Activated CD8-positive, alpha-beta memory T cell treated with anti-CD3 and anti-CD28 coated beads for 48 hours (primary cell): ENCODE measurements around the gene CCNK.

ENCODE experiments used
- DNase-seq, 3 experiments: peaks; one replicate each; pipeline ENCODE4 v3.0.0-alpha.2; 2020; ENCODE audit warnings: low read depth in 2 of 3, low spot score in 2 of 3

The CCNK gene

DNA sequence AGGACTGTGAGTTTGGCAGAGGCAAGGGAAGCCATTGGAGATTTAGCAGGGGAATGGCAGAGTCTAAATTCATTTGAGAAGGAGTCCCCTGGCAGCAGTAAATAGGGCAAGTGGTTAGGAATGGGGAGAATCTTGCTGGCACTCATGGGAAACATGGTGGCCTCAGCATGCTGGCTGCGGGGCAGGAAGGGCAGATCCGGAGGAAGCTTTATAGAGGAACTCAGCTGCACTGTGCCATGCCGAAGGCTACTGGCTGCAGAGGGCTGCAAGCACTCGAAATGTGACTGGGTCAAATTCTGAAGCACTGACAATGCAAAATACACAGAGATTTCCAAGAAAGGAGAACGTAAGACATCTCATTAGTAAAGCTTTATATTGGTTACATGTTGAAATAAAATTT, 23.9 kb downstream of the CCNK start:
- DNase-seq, result no peak

DNA sequence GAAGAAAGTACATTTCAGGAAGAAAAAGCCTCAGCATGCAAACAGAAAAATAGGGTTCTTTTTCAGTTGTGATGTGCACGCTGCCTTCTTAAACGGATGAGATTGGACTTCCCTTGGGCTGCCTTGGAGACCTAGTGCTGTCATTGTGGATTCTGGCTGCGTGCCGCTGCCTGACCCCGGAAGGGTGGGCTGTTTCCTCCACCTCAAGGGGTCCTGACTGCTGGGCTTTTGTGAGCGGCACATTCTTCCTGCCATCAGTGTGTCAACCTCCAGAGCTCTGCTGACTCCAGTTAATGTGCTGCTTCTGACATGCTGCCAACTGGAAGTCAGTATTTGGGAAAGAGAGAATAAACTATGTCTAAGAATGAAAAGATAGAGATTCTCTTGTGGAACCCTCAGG, 25.1 kb downstream of the CCNK start:
- no peak for DNase-seq

DNA sequence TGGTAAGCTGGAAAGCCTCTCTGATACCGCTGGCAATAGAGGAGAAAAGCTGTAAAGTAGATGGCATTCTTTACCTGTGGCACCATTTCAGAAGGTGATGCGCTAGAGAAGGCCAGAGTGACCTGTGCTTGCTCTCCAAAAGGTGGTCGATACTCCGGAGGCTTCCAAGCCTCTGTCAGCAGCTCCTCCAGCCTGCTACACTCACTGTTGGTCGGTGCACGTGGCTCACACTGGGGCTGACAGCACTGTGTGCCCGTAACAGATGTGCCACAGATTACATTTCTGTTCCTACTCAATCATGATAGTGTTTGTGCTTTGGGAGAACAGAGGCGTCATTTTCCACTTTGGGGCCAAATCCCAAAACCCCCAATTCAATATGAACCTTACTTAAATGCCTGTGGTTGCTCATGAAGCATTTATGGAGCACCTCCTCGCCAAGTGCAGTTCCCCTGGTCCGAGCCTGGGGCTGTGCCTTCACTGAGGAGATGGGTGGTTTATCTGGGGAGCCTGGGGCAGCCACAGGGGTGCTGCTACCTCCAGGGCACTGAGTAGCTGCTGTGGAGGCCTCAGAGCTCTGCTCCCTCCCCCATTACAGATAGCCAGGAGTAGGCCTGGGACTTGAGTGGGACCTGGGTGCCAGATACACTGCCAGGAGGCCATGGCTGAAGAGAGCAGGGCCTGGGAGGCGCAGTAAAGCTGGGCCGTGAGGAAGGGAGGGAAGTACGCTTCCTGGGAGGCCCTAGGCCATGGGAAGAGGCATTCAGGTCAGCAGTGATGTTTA, 26.8 kb downstream of the CCNK start:
- no peak for DNase-seq

DNA sequence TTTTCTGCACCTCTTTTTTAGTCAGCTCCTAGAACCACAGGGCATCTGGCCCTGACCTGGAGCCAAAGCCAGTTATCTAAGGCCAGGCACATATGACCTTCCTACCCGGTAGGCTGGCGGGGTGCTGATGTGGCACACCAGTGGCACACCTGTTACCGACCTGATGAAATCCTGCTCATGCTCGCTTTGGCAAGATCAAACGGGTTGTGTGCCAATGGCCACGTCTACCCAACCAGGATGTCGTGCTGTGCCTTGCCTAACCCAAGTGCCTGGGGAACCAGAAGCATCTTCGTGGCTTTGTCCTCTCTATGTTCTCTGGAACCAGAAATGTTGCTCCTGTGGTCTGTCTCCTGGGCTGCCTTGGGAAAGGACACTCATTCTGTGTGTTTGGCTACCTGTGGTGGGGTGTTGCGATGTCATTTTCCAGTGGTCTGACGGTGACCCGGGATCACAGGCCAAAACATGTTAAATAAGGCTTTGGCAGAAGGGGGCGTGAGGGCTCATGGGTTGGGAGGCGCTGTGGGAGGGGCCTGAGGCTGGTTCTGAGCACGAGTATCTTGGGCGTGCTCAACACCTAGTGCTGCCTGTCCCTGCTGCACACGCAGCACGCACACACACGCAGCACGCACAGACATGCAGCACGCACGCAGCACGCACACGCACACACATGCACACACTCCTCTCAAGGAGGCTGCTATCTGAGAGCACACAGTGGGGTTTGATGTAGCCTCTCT, 27.9 kb downstream of the CCNK start:
- DNase-seq, result no peak

DNA sequence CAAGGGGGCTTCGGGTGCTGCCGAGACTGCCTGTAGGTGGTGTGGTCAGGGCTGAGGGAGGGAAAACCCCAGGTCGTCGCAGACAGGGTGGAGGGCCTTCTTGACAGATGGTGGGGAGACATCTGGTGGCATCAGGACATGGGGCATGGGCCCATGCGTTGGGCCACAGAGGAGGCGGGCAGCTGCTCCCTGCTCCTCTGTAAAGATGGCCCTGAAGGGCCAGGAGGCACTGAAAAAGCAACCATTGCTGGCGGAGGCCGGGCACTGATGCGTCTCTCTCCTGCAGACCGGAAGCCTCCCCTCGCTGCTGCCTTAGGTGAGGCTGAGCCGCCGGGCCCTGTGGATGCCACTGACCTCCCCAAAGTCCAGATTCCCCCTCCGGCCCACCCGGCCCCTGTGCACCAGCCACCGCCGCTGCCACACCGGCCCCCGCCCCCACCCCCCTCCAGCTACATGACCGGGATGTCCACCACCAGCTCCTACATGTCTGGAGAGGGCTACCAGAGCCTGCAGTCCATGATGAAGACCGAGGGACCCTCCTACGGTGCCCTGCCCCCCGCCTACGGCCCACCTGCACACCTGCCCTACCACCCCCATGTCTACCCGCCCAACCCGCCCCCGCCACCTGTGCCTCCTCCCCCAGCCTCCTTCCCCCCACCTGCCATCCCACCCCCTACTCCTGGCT, 28.8 kb downstream of the CCNK start:
- no peak for DNase-seq

DNA sequence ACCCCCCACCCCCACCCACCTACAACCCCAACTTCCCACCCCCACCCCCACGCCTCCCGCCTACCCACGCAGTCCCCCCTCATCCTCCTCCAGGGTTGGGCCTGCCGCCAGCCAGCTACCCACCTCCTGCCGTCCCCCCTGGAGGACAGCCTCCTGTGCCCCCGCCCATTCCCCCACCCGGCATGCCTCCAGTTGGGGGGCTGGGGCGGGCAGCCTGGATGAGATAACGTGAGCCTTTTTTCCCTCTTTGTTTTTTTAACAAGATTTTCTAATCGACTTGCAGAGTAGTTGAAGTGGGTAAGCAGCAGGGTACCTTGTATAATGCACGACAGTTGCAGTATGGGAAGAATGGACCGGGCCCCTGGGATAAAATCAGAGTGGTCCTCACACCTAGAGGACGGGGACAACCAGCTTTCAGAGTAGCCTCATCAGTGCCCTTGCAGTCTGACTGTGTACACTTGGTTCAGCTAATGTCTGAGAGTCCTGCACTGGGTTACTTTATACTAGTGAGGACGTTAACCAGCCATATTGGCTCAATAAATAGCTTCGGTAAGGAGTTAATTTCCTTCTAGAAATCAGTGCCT, 29.4 kb downstream of the CCNK start:
- DNase-seq, result no peak

DNA sequence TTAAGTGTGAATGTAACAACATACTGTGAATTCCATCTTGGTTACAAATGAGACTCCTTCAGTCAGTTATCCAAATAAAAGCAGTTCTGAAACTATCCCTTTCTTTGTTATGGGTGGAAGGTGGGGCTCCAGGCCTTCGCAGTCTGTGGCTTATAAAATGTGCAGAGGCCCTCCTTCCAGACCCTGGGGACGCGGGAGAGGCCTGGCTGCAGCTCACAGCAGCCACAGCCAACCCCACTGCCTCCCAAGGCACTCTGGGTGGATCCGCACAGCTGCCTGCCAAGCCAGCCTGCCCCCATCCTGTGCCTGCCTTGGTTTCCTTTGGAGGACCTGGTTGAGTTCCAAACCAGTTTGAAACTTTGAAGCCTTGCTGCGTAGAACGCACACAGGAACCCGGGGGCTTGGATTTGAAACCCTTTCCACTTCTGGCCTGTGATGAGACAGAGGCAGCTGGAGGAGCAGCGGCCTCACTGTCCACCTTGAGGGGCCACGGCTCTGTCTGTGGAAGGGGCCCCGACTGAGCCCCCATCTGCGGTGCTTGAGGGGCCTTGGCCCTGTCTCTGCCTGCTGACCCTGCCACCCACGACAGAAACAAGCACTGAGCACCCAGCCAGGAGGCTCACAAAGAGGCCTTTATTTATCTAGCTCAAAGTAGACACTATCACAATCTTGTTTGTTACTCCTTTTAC, 30.4 kb downstream of the CCNK start:
- DNase-seq, result no peak

DNA sequence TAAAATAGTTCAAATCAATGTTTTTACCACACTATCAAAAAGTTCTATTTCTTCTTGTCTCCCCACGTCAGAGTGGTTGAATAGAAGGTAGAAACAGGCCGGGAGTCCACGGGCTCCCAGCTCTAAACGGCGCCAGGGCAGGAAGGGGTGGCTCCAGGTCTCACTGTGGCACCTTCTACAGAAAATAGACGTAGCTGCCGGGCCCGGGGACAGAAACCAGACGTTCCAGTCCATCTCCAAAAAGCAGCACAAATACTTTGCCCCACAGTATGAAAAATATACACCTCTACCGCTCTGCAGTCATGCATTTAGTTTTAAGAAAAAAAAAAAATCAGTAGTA, 30.9 kb downstream of the CCNK start:
- DNase-seq, result no peak

DNA sequence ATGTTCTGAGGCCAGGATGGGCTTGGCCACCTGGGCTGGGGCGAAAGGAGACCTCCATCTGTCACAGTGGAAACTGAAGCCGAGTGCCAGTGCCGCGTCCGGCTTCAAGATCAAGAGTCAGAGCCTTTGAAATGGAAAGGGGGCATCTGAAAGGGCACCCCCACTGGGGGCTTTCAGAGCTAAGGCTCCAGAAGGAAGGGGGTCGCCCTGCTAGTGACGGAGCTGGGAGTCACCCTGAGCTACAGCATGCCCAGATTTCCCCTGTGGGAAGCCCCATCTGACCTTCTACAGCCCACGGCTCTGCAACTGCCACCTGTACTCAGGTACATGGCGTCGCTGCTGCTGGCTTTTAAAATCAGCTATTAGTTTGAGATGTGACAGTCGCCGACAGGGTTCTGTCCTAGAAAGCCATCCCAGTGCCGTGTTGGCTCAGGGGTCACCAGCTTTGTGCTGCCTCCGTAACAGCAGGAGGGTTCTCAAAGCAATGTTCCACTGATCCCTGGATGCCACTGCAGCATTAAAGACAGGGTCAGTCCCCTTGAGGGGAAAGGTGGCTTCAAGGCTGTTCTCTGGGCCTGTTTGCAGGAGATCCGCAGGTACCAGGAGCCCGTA, 31.5 kb downstream of the CCNK start:
- no peak for DNase-seq

DNA sequence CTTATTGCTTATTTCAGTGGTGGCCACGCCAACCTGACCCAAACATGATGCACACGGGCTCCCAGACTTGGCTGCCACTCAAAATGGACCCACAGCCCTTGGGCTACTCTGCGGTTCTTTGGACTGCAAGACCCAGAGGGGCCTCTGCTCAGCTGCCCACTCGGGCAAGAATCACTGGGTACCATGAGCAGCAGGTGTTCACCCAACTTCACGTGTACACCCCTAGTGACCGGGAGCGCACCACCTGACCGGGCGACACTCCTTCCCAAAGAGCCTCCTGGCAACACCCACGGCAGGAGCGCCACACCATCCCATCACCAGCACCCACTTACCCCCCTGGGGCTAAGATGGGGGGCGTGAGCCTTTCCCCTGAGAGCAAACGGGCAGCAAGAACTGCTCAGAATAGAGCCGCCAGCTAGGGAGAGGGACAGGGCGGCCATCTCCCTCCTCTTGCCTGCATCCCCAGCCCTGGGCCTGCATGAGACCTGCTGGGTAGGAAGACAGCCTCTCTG, 32.0 kb downstream of the CCNK start:
- no peak for DNase-seq

DNA sequence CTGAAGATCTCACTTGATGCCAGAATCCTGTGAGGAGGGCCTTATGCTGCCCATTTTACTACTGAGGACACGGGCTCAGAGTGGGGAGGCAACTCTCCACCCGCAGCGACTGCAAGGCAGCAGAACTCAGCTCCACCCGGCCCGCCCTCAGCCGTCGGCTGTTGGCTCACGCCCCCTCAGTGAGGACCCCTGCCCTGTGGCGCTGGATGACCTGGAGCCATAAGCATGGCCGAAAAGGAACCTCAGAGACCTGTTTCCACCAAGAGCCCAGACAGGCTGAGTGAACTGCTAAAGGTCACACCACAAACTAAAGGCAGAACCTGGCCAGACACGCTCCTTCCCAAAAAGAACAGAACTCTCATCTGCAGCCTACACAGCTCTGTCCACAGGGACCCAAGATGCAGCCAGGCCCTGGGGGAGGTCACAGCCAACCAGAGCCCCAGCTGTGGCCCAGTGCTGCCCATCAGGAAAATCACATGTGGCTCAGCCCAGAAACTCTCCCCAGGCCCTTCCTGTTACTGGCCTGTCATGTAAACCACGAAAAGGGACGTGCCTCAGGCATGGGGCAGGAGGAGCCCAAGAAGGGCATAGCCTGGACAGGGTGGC, 32.8 kb downstream of the CCNK start:
- no peak for DNase-seq

DNA sequence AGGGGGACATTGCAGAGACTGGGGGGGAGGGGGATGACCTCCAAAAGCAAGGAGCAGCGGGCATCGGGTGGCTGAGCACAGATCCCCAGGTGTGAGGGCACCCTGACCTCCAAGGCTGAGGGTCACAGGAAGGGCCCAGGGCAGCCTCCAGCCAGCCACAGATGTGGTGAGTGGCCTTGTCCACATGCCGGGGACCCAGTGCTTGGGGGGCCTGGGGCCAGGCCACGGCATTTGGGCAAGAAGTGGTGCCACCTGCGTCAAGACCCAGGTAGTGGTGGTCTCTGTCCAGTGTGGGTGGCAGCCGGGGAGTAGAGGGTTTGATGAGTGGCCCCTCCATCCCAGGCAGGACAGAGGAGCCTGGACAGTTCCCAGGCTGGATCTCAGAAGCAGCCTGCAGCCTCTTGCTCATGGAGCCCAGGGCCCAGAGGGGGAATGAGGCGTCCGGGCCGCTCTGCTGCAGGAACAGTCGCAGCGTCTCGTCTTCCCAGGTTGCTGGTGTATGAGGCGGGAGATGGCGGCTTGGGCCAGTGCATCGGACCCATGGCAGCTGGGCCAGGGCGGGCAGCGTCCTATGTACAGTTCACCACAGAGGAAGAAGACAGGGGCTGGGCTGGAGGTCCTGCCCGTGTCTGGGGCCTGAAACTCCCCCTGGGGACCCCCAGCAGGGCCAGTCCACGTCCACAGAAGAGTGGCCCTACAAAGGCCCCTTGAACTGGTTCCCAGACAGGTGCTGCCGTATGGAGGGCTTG, 33.5 kb downstream of the CCNK start:
- no peak for DNase-seq

DNA sequence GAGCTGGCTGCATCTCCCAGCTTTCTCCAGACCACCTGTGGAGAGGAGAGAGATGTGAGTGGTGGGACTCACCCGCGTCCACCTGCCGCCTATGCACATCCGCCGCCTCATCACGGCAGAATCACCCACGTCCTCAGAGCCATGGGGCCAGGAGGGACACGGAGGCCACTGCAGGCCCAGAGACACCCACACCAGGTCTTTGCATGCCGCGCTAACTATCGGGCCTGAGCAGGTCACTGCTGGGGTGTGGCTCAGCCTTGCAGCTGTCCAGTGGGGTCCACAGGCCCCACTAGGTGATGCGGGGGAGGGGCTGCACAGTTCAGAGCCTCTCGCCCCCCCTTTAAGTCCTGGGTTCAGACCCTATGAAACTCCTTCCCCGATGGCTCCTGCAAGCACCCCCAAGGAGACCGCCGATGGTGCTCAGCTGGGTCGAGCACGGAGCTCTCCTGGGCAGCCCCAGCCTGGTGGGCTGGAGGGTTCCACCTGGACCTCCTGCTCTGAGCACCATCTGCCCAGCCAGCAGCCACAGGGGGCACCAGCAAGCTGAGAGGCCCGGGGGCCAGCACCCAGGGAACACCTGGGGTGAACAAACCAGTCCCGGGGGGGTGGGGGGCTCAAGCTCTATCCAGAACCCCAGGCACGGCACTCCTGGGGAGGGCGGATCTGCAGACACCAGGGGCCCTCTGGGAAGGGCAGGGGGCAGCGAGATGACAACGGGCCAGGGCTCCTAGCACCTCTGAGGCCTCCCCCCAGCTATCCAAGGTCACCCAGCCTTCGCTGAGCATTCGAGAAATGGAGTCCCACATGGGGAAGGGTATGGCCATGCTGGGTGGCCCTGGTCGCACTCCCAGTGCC, 34.3 kb downstream of the CCNK start:
- no peak for DNase-seq

DNA sequence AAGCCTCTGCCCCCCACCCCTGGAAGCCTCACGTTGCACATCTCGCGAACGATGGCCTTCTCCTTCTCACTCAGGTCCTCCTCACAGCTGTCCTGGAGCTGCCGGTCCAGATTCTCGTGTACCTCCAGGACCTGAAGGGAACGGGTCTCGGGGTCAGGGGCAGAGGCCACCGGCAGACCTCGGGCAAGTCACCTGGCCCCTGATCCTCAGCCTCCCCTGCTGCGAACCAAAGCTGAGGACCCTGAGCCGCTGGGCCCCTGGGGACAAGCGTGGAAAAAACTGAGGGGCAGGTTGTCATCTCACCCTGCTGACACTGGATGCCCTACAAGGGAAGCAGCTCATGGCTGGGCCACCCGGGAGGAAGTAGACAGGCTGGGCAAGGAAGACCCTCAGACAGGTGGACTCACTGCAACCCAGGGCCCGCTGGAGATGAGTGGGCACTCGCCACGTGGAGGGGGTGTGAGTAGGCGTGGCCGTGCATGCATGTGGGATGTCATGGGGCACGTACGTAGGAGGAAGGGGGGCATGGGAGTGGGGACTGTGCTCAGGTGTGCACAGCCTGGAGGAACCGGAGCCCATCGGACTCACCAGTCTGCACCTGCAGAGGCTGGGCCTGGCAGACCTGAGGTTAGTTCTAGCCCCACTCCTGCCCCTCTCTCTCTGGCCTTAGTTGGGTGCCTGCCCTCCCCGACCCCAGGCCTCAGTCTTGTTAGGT, 35.1 kb downstream of the CCNK start:
- no peak for DNase-seq

DNA sequence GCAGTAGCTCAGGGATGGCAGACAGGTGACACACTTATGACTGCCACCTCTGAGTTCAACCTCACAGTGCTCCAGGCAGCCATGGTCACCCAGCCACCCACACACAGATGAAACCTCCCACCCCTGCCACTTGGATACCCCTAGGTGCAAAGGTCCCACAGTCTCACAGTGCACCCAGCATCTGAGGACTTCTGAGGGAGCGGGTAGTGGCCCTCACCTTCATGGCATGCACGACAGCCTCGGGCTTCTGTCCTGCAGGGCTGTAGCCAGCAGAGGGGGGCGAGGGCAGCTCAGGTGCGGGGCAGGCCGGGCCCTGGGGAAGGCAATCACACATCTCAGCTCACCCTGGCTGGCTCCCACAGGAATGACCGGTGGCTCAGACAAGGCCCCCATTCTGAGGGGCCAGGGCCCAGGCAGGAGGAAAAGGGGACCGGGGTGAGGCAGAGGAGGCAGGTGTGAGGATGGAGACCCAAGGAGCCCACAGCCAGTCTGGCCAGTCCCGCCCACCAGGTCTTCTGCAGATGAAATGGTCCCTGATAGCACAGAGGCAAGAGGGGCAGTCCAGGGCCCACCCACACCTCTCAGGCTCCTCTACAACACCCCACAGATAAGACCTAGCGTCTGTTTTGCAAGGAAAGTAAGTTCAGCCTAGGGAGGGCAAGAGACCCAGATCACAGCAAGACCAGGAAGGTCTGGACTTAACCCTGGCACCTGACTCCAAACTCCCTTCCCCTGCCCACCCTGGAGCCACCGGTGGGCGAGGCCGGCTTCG, 35.8 kb downstream of the CCNK start:
- DNase-seq, result no peak

DNA sequence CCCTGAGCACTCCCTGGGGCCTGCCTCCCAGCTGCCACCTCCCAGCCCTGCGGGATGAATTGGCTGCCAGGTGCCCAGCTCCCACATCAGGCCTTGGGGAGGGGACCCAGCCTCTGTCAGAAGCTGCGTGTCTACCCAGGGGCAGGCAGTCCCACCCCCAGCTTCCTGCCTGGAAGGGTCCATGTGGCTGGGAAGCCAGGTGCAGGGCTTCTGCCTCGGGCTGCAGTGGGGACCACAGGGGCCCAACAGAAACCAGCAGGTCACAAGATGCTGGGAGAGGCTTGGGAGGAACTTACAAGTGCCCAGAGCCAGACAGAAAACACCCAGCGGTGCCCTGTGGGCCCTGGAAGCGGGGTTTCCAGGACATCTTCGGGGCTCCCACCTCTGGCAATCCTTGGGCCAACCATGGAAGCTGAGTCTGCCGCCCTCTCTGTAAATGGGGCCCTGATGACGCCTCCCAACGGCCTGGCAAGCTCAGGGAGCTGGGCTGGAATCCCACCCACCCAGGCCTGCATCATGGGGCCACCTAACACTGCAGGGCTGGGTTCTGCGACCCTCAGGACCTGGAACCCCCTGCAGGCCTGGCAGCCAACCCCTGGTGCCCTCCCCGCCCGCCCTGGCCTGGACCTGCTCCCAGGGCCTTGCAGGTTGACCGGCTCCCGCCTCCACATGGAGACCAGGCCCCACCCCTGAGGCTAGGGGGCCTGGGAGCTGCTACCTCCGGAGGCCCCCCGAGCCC, 36.6 kb downstream of the CCNK start:
- no peak for DNase-seq
